Fibroblast of lung (primary cell): ENCODE results near the gene ALDOB.

Source experiments
- CTCF ChIP-seq, 2 donors: IDR thresholded peaks in 1 of 2; conservative IDR thresholded peaks in 1 of 2; 1 replicate in 1 of 2; 2 replicates in 1 of 2; pipeline ENCODE4 v1.5.1; 2011 to 2012; ENCODE audit warnings: low read length in 2 of 2, control low read depth in 1 of 2, inconsistent platforms in 1 of 2, low read depth in 1 of 2, mild to moderate bottlenecking in 1 of 2
- EZH2 ChIP-seq: IDR thresholded peaks from 2 replicates; pipeline ENCODE4 v1.5.1; 2012; ENCODE audit warnings: low read length, control low read depth, mild to moderate bottlenecking; ENCODE audit errors: missing control alignments

GRCh38 chr9:101427957-101428655, 7.5 kb downstream of the ALDOB start:
- TF ChIP-seq CTCF (conservative IDR thresholded peaks at IDR 0.05 in 1 of 2, IDR thresholded peaks at IDR 0.05 in 1 of 2; ENCODE audit: low read depth in 1 of 2, low read length in 2 of 2) = no peak
- no peak for TF ChIP-seq EZH2
